Measurements from ENCODE around the gene DIO3.

Gene DIO3

DNA sequence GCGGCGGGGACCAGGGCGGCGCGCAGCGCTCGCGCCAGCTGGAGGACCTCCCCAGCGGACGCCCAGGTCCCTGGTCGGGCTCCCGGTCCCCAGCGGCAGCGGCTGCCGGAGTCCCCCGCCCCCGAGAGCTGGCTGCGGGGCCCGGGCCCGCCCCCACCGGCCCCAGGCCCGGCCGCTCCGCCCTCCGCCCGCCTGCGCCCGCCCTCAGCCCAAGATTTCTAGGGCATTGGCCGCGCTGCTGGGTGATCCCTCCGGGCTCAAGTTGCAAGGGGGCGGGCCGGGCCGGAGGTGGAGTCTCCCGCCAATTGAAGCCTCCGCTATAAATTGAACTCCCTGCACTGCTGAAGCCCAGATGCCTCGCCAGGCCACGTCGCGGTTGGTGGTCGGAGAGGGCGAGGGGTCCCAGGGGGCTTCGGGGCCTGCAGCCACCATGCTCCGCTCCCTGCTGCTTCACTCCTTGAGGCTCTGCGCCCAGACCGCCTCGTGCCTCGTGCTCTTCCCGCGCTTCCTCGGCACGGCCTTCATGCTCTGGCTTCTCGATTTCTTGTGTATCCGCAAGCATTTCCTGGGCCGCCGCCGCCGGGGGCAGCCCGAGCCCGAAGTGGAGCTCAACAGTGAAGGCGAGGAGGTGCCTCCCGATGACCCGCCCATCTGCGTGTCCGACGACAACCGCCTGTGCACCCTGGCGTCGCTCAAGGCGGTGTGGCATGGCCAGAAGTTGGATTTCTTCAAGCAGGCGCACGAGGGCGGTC, at the start of gene DIO3:
TSS of gene DIO3 (plus strand) at position 351 of the 752 bp plus-strand sequence.
- DNase-seq (ENCODE audit: low read depth) = no peak

DNA sequence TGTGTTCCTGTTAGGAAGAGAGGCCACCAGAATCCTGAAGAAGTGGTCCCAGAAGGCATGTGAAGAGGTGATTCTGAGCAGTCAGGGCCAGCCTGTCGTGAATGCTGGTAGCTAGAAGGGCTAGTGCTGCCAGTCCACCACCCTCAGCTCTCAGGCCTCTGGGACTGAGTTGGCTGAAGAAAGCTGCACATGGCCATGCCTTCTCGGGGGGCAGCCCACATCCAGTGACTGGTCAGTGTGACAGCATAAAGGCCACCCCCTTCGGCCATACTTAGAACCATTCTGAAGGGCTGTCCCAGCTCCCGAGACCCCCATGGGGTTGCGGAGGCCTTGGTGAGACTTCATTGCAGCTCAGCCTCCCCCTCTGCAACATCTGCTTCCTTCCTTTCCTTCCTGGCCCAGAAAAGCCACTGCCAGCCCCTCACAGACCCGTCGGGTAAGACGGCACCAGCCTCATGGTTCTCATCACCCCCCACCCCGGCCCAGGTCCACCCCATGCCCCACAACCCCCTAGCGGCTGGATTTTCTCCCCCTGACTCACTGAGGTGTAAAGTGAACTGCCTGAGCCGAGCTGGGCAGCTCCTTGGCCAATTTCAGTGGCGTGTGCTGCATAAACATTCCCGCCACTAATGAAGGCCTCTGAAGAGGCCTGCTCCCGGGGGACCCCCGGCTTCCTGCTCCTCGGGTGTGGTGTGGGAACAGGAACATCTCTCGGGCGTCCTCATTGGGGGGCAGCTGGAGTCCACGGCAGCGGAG, 49.5 kb upstream of the DIO3 start:
- DNase-seq (ENCODE audit: low read depth) = no peak

DNA sequence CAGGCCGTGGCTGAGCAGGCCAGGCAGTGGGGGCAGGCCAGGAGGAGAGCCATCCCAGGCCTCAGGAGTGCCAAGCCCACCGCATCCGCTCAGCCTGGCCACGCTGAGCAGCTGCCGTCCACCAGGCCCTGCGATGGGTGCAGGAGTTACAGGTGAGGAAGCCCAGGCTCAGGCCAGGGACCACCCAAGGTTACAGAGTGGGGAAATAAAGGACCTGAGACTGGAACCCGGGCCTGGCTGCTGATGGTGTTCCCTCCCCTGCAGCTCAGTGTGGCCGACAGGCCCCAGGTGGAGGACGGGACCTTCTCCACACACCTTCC, 49.0 kb upstream of the DIO3 start:
- no peak for DNase-seq (ENCODE audit: low read depth)

DNA sequence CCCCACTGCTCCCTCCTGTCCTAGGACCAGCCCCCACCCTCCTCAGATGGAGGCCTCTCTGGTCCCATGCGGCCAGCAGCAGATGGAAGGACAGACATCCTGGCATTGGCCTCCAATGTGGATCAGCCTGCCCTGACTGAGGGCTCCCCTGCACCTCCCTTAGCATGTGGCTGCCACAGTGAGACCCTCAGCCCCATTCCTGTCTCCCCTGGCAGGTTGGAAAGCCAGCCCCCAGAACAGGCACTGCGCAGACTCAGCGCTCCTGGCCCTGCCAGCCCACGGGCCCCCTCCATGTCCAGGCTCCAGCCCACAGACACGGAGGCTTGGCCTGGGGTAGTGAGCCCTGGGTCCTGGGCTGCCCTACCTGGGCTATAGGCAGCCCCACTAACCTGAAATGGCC, 47.2 kb upstream of the DIO3 start:
- no peak for DNase-seq (ENCODE audit: low read depth)

DNA sequence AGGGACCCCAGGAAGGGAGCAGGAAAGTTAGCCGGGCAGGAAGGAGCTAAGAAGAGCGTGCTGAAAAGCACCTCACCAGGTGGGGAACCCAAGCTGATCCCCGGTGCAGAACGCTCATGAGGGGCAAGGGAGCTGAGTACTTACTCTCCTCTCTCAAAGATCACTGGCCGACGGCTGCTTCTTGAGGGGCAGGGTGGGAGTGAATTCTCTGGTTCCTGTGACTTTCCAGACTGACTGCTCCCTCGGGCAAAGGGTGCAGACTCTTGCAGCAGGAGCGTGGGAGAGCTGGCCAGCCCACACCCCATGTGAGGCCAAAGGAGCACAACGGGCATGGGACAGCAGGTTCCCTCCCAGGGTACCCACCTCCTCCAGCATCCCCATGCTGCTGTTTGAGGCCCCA, 44.9 kb upstream of the DIO3 start:
- DNase-seq (ENCODE audit: low read depth) = no peak

DNA sequence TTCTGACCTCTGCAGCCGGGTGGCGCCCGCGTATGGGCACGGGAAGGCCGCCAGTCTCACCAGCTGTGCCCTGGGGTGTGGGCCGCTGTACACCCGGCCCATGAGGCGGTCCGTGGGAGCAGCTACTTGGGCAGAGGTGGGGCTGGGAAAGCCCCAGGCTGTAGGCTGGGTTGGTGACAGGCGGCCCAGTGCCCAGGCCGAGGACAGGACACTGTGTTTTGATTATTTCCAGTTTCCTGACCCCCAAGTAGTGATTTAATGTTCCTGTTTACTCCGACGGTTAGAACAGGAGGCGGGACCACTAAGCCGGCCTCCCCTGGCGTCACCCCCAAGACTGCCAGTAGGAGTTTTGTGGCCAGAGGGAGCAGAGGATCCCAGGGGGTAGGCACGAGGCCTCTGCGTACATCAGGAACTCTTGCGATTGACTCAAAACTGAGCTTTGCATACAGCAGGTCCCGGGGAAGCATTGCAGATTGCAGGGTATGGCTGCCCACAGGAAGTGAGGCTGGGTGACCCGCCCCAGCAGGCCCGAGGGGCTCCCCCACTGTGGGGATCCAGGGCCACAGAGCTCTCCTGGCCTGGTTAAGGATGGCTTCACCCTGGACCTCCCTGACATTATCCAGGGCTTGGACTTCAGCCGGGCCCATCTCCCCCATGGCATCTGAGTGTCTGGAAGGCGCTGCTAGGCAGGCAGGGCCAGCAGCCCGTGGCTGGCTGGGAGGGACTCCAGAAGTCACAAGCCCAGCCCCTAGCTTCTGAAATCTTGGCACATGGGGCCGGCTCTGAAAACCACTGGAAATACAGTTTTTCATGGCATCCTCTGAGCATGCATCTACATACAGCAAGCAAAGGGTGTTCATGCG, 42.5 kb upstream of the DIO3 start:
- no peak for DNase-seq (ENCODE audit: low read depth)

DNA sequence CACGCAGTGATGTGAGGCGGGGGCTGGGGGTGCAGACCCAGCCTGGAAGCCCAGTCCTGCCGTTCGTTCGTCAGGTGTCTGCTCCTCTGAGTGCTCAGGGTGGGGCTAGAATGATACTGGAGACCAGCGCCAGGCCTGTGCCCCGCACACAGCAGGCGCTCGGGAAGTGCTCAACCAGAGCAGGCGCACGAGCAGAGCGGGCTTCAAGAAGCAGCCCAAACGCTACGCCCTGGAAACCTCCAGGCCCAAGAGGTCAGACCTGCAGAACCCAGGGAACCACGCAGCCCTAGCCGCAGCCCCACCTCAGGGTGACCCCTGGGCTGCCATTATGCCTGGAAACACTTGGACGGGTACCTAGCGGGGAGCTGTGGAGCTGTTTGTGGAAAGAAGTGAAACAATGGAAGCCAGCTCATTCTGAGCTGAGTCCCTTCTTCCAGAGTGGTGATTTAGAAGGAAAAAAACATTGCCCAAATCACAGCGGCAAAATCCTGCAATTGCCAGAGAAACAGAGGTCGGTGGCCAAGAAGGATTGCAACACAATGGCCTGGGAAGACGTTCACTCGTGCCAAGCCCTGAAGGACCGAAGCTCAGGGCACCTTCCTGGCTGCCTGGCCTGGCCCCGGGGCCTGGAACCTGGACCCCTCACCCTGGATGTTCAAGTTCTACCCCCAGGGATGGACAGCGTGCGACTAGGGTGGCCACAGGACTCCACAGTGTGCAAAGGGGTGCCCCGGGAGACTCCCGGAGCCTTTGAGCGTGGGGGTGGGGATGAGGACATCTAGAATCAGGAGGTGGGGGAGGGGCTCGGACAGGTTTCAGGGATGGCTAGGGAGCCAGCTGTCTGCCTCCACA, 40.4 kb upstream of the DIO3 start:
- no peak for DNase-seq (ENCODE audit: low read depth)

DNA sequence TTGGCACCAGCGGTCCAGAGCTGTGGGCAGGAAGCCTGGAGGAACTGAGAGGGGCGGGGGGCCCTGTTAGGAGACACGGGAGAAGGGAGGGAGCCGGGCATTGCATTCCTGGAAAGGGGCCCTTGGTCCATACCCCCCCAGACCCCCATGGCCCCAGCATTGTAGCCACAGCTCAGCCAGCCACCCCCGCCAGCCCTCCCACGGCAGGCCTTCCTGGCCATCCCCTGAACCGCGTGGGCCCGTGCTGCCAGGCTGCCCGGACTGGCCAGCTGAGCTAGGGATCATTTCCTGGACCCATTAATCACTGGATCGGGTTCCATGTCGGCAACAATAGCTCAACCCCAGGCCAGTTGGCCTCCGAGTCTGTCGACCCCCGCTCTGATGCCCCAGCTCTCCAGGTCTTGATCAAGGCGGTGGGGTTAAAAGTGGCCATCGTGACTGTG, 39.8 kb upstream of the DIO3 start:
- DNase-seq (ENCODE audit: low read depth) = no peak

DNA sequence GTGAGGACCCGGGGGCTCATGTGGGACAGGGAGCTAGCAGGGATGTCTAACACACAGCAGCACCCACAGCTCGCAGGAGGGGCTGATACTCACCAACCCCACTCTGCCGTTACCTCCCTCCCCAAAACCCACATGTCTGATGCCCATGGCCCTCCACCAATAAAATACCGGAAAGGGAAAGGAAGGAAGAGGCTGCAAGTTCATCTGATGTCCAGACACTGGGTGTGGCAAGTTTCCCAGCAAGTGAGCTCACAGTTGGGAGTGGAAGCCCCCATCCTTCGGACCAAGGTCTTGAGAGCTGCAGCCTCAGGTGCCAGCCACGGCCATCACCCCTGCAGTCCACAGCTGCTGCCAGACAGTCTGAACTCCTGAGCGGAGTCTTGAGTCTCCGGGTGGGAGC, 39.3 kb upstream of the DIO3 start:
- no peak for DNase-seq (ENCODE audit: low read depth)

DNA sequence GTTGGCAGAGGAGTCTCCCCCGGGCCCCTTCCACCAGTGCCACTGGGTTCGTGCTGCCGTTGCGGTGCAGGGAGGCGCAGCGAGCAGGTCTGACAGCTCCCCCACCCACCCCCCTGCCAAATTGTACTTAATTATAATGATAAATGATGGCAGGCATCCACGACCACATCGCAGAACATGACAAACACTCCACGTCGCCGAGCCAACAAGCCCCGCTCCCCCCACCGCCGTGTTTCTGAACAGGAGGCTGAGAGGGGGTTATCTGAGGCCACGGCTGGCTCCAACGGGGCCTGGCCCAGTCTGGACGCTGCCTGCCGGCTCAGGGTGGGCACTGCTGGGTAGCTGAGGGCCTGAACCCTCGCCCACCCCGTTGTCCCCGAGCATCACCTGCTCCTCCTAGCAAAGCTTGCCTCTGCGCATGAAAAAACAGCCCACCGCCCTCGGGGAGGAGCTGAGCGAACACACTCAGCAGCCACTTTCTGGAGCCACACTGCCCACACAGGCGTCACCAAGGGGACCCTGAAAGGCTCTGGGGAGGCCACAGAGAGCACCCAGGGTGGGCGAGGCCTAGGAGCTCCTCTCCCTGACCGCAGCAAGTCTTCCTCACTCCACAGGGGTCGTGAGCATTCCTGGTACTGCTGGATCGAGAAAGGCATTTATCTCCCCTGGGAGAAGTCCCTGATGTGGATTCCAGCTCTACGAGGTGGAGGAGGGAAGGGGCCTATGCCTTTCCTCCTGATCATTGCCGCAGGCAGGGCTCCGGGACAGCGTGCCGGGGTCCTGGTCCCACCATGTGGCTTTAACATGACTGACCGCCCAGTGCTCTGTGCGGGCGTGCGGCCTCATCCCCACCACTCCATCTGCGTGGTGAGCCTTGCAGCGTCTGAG, 35.4 kb upstream of the DIO3 start:
- no peak for DNase-seq (ENCODE audit: low read depth)

DNA sequence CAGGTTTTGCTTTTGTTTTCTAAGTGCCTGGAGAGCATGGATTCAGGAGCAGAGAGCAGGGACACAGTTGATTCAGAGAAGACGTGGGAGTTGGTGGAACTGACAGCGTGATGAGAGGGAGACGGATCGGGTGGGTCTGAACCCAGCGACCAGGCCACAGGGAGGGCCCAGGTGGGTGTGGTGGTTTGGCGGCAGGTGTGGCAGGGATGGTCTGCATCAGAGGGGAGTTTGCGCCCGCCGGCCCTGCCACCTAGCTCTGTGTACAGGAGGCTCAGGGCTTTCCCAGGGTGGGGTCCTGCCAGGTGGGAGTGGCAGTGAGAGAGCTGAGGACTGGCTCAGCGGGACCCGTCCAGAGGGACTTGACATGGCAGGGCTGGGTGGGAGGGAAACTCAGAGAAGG, 33.3 kb upstream of the DIO3 start:
- no peak for DNase-seq (ENCODE audit: low read depth)

DNA sequence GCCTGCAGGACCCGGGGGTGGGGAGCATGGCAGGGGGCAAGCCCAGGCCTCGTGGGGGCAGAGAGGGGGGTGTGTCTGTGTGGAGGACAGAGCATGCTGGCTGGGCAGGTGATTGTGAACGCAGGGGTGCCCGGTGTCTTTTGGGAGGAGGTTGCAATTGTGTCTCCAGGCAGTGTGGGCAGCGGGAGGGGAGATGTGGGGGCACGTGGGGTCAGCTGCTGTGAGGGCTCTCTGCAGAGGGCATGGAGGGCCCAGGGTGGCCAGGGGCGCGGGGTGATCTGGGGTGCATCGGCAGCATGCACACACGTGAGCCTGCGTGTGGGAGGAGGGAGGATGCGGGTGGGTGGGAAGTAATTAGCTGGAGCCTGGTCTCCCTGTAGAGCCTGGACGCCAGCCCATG, 32.2 kb upstream of the DIO3 start:
- no peak for DNase-seq (ENCODE audit: low read depth)

DNA sequence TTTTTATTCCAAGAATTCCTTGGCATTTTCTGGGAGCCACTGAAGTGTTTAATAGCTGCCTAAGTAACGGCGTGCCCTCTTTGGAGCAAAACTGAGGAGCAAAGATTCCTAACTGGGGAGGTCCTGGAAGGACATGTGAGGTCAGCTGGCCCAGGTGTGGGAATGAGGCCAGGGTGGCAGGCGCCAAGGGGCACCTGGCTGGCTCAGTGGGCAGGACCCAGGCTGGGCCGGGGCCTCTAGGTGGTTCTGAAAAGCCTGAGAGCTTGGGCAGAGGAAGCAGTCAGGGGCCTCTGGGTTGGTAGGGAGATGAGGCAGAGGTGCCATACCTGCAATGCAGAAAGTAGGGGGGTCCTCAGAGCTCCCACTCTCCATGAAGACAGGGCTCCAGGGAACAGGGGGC, 27.1 kb upstream of the DIO3 start:
- DNase-seq (ENCODE audit: low read depth) = no peak

DNA sequence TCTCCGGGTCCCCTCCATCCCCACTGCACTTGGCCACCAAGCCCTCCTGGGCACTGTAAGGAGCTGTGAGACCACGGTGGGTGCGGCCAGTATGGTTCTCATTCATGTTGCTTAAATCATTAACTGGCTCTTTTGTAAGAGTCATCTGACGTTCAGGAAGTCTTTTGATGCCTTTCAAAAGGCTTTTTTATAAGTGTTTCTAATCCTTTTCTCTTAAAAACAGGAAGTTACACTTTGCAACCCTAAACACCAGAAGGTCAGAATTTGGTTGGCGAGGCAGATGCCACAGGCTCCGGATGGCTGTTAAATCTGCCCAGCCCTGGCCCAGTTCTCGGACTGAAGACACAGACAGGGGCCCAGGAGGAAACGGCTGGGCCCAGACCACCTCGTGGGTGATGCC, 26.1 kb upstream of the DIO3 start:
- no peak for DNase-seq (ENCODE audit: low read depth)

DNA sequence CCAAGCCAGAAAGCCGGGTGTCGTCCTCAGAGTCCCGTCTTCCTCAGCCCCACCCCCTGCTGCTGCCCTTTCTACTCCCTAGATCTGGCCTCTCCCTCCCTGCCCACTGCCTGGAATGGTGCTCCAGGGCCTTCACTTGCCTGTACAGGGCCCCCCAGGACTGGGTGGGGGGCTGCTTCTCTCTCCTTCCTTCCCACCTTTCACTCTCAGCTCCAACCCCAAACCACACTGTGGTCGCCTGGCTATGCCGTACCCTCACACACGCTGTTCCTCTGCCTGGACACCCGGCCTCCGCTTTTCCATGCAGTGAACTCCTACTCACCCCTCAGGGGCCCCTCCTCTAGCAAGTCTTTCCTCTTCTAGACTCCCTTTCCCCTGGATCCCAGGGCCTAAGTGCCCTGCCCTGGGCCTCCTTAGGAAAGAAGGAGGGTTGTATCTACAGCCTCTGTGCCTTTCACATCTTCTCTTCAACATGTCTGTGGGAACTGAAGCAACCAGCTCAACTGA, 25.5 kb upstream of the DIO3 start:
- DNase-seq (ENCODE audit: low read depth) = no peak

DNA sequence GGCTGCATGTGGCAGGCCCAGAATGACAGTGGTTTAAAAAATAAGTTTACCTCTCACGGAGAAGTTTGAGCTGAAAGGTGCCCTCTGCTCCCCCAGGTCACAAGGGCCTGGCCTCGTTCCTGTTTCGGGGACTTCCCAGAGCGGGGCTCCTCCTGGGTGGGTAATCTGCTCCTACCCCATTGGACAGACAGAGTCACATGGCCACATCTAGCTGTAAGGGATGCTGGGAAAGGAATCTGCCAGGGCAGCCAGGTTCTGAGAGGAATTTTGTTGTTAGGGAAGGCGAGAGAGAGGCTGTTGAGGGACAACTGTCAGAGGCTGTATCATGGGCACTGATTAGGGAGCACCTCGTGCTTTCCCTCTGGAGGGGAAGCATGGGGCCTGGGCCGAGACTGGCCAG, 24.0 kb upstream of the DIO3 start:
- no peak for DNase-seq (ENCODE audit: low read depth)

DNA sequence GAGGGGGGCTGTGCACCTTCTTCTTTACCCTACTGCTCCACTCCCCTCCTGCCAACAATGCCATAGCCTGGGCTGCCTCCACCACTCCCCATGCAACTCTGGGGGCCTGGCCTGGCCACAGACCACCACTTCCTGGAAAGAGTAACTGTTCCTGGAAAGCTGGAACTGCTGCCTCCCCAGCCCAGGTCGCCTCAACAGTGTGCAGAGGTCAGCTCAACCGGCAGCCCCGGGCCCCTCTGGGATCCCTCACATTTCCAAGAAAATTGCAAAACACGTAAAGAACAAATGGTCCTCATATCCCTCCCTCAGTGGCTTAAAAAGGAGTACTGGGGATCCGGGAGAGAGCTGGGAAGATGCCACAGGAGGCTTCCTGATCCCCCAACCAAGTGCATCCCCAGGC, 22.4 kb upstream of the DIO3 start:
- DNase-seq (ENCODE audit: low read depth) = no peak

DNA sequence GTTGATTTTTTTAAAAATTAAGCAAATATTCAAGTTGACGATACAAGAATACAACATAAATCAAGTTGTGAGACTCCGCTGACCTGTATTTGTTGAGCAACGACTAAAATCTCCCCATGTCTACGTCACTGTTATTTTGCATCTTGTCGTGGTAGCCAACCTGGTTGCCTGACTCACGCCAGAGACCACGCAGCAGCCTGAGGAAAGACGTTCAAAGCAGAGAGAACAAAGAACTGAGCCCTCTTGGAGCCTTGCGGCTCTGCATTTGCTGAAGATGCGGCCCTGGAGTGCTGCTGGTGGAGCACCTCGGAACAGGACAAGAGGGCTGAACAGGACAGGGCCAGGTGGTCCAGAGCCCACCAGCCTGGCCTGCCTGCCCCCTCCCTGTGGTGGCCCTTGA, 21.4 kb upstream of the DIO3 start:
- DNase-seq (ENCODE audit: low read depth) = no peak

DNA sequence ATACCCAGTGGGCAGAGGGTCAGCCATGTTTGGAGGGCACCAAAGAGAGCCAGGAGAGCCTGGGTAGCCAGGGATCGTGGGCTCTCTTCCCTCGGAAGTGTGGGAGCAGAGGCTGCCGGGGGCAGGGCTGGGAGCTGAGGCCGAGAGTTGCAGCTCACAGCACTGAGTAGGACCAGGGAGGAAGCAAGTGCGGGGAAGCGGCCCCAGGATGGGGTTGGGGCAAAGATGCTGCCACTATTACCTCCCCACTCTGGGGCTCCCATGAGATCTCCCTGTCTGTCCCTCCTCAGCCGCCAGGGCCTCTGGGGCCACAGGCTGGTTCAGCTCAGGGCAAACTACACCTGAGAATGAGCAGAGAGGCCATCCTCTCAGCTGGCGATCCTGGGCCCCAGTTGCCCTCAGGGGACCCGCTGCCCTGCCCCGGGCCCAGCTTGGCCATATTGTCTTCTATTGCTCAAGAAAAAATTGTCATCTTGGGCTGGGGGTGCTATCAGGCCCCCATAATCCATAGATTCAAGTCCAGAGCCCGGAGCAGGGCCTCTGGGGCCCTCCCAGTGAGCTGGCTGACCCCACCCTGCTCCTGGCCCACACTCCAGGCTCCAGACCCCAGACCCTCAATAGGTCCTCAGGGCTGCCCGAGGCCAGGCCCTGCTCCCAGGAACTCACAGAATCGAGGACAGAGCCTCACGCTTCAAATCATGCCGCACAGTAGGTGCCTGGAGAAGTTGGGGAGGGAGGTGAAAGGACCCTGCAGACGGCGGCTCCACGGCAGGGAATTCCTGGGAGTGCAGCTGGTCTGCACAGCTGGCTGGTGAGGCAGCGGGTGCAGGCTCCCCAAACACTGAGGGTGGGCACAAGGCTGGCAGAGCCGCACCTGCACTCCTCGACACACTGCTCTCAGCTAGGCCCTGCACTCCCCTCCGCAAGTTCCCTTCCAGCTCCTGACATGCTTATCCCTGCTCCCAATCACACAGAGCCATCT, 20.5 kb upstream of the DIO3 start:
- DNase-seq (ENCODE audit: low read depth) = no peak

DNA sequence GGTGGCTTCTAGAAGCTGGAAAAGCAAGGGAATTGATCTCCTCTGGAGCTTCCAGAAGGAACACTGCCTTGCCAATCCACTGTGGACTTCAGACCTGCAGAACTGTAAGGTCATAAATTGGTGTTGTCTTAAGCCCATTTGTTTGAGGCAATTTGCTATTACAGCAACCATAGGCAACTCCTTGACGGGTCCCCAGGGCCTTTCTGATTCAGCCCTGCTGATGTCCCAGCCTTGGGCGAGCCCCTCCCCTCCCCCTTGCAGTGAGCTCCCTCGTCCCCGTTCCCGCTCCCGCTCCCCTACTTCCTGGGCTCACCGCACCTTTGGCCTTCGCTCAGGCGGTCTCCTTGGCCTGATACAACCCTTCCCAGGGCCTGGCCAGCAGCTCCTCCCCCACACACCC, 18.9 kb upstream of the DIO3 start:
- DNase-seq (ENCODE audit: low read depth) = no peak
